GM20000 (cell line): ENCODE data around the gene TRMT5.

Experiments
- DNase-seq: peaks from one replicate; pipeline ENCODE4 v3.0.0; 2012; ENCODE audit warnings: low spot score
- CTCF ChIP-seq: IDR thresholded peaks from 2 replicates; pipeline ENCODE4 v1.5.1; 2012; ENCODE audit warnings: mild to moderate bottlenecking, control low read depth; ENCODE audit errors: extremely low read depth, missing control alignments

The TRMT5 gene

GRCh38 chr14:60925286-60925685 lies 55.6 kb downstream of the TRMT5 start:
- no peak for DNase-seq
- TF ChIP-seq CTCF, result no peak

- no peak for DNase-seq
Observed at GRCh38 chr14:60922050-60922449, 58.8 kb downstream of the TRMT5 start.

More at GRCh38 chr14:60922050-60922449, 58.8 kb downstream of the TRMT5 start:
- TF ChIP-seq CTCF, result no peak
